Epithelial cell of proximal tubule (primary cell): ENCODE measurements around the gene RACGAP1. TPM values are rescaled to one million over a fixed set of nuclear protein-coding genes. Genes with fewer than 3 reads are reported as not detected.

ENCODE experiments used
- DNase-seq: peaks from one replicate; pipeline ENCODE4 v3.0.0-alpha.2; 2011; ENCODE audit warnings: low read depth
- H3K4me3 ChIP-seq: 2 replicates; pipeline ENCODE4 v1.5.1; 2011; ENCODE audit warnings: low read depth, mild to moderate bottlenecking, low read length
- CTCF ChIP-seq: conservative IDR thresholded peaks from 2 replicates; pipeline ENCODE4 v1.5.1; 2012; ENCODE audit warnings: low read depth, mild to moderate bottlenecking, low read length
- total RNA-seq: library from RNA; depleted of rRNA; stranded (reverse); fragments of >200 nt; gene quantifications from 2 replicates; pipeline ENCODE4 v1.2.3, GENCODE V29; 2015

The RACGAP1 gene
- total RNA-seq, 1 donor from 2014 or later, result 86.5 TPM

GRCh38 chr12:49942921-49943624, 82.2 kb downstream of the RACGAP1 start:
- TF ChIP-seq CTCF, result no peak
- H3K4me3 ChIP-seq, result no peak overlapping the region
- DNase-seq, result no peak

- no peak overlapping the region for H3K4me3 ChIP-seq
- no peak for TF ChIP-seq CTCF
- no peak for DNase-seq
These were observed 82.8 kb downstream of the RACGAP1 start for GRCh38 chr12:49942512-49942893.

- H3K4me3 ChIP-seq, result no peak overlapping the region
- no peak for DNase-seq
- TF ChIP-seq CTCF, result no peak
These were observed 83.5 kb downstream of the RACGAP1 start for GRCh38 chr12:49941556-49942511.

GRCh38 chr12:49939707-49940106, 85.6 kb downstream of the RACGAP1 start:
- TF ChIP-seq CTCF, result no peak
- H3K4me3 ChIP-seq, result no peak overlapping the region
- DNase-seq, result no peak

- TF ChIP-seq CTCF, result no peak
- no peak overlapping the region for H3K4me3 ChIP-seq
- DNase-seq, result no peak
These were observed 86.0 kb downstream of the RACGAP1 start for GRCh38 chr12:49939307-49939706.

Other genes with a start within 250 kb of the RACGAP1 start
- gene NCKAP5L, start 197.1 kb downstream of the RACGAP1 start, total RNA-seq, result 8.4 and 14.6 TPM in 2 replicates
- gene BCDIN3D, start 182.4 kb downstream of the RACGAP1 start, total RNA-seq, result 1.7 and 7.1 TPM in 2 replicates
- not detected in 2 replicates for gene FAIM2, start 121.6 kb downstream of the RACGAP1 start, total RNA-seq
- not detected in 2 replicates for gene AQP2, start 74.8 kb downstream of the RACGAP1 start, total RNA-seq
- 0.07 TPM in 1 of 2 replicates, not detected in the other for gene AQP5, start 63.6 kb downstream of the RACGAP1 start, total RNA-seq
- not detected in 2 replicates for gene AQP6, start 52.5 kb downstream of the RACGAP1 start, total RNA-seq
- 1.4 and 4.0 TPM in 2 replicates for gene ASIC1, start 32.1 kb upstream of the RACGAP1 start, total RNA-seq
- 77.3 and 111 TPM in 2 replicates for gene SMARCD1, start 59.8 kb upstream of the RACGAP1 start, total RNA-seq
- 0.07 TPM in 1 of 2 replicates, not detected in the other for gene GPD1, start 78.5 kb upstream of the RACGAP1 start, total RNA-seq
- 52.2 and 73.1 TPM in 2 replicates for gene COX14, start 86.7 kb upstream of the RACGAP1 start, total RNA-seq
- gene CERS5, start 141.9 kb upstream of the RACGAP1 start, total RNA-seq, result 31.1 and 36.9 TPM in 2 replicates